Measurements from ENCODE around the gene BCL3.
"Not testable (repeated sequence)": the region's sequence is repeated elsewhere in the genome, so short reads cannot be mapped to it uniquely, and the experiment has no call there.

Gene BCL3

DNA sequence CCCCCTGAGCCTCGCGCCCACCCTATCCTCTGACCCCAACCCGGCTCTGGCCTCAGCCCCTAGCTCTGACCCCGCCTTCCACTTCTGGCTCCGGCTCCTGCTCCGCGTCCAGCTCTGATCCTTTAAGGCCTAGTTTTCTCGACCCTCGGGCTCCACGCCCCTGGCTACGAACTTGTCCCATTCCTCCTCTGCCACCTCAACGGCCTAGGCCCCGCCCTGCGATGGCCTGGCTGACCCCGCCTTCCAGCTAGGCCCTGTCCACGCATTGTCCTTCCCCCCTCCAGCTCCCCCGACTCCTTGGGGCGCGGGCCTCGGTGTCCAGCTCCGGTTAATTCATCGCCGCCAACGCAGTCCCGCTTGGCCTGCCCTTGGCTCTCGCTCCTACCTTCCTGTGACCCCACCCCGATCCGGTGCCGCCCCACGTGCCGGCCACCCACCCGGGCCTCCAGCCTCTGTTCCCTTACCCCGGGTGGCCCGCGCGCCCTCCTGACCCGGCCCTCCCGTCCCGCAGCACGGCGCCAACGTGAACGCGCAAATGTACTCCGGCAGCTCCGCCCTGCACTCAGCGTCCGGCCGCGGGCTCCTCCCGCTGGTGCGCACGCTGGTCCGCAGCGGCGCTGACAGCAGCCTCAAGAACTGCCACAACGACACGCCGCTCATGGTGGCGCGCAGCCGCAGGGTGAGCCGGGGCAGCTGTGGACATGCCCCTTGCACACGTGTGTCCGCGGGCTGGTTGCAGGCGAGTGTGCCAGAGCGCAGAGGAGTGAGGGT lies 9.4 kb downstream of the BCL3 start:
- no peak for DNase-seq (ENCODE audit: low read depth in 2 of 2)

- no peak for DNase-seq (ENCODE audit: low read depth in 2 of 2)
These were observed 10.1 kb downstream of the BCL3 start for GRCh38 chr19:44758596-44758995.

- no peak for DNase-seq (ENCODE audit: low read depth in 2 of 2)
These were observed 10.7 kb downstream of the BCL3 start for GRCh38 chr19:44759083-44759804.

- DNase-seq (ENCODE audit: low read depth in 2 of 2), result no peak
These were observed 13.5 kb downstream of the BCL3 start for GRCh38 chr19:44762038-44762437.

- no peak for DNase-seq (ENCODE audit: low read depth in 2 of 2)
These were observed 16.8 kb downstream of the BCL3 start for GRCh38 chr19:44765033-44765948.

- DNase-seq (ENCODE audit: low read depth in 2 of 2), result no peak
These were observed 17.4 kb downstream of the BCL3 start for GRCh38 chr19:44765949-44766335.

GRCh38 chr19:44767295-44768180 lies 19.0 kb downstream of the BCL3 start:
- DNase-seq (ENCODE audit: low read depth in 2 of 2), result no peak

- peak; percentile 96 for DNase-seq (ENCODE audit: low read depth in 2 of 2)
These were observed 22.2 kb downstream of the BCL3 start for GRCh38 chr19:44770550-44771257.

- DNase-seq (ENCODE audit: low read depth in 2 of 2), result not testable (repeated sequence)
These were observed 23.6 kb downstream of the BCL3 start for GRCh38 chr19:44772144-44772543.

DNA sequence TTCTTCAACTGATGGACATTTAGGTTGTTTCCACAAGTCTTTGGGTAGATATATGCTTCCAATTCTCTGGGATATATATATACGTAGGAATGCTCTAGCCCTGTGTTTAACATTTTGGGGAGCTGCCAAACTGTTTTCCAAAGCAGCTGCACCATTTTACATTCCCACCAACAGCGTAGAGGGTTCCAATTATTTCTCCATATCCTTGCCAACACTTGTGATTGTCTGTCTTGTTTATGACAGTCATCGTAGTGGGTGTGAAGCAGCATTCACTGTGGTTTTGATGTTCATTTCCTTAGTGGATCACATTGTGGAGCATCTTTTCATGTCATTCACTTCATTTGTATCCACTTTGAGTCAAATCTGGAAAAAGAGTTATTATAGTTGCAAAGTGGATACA lies 24.5 kb downstream of the BCL3 start:
- DNase-seq (ENCODE audit: low read depth in 2 of 2), result no peak

DNA sequence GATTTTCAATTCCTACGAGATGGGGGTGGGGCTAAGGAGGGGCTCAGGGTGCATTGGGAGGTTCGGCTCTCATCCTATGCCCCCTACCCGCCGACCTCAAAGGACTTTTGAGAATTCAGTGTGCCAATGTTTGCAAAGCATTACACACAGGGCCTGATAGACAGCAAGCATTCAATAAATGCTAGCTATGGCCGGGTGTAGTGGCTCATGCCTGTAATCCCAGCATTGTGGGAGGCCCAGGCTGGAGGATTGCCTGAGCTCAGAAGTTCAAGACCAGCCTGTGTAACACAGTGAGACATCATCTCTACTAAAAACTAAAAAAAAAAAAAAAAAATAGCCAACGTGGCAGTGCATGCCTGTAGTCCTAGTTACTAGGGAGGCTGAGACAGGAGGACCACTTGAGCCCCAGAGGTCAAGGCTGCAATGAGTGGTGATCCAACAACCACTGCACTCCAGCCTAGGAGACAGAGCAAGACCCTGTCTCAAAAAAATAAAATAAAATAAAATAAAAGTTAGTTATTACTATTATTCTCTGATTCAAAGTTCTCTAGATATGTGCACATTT lies 27.2 kb downstream of the BCL3 start:
- no peak for DNase-seq (ENCODE audit: low read depth in 2 of 2)

DNA sequence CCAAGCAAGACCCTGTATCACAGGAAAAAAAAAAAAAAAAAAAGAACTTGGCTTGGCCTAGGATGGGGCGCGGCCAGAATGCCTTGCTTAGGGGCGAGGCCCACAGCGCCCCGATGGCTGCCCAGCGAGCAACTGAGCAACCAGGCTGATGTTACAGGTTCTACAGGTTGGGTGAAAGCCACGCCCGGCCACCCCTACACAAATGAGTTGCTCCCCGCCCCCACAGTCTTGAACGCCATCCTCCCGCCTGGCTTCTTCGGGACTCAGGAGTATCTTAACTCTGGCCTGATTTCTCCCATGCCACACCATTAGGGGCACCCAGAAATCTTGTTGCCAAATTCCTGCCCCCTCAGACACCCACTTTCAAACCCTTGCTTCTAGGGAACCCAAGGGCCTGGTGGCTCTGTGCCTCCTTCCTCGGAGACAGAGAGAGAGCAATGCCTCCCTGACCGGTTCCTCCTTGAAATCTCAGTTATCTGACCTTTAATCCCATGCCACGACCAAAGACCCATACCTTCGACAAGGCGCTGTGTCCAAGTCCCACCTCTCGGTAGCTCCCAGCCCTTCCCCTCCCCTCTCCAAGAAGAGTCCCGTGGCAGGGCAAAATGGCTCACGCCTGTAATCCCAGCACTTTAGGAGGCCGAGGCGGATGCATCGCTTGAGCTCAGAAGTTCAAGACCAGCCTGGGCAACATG lies 28.0 kb downstream of the BCL3 start:
- DNase-seq (ENCODE audit: low read depth in 2 of 2), result no peak

- no peak for DNase-seq (ENCODE audit: low read depth in 2 of 2)
These were observed 29.3 kb downstream of the BCL3 start, which contains the start of gene CBLC for GRCh38 chr19:44777715-44778347. Gene CBLC (plus strand): TSS chr19:44777890. CDS start chr19:44777932, 42 bp downstream.

GRCh38 chr19:44779150-44779549 lies 30.6 kb downstream of the BCL3 start:
- DNase-seq (ENCODE audit: low read depth in 2 of 2), result no peak

- not testable (repeated sequence) for DNase-seq (ENCODE audit: low read depth in 2 of 2)
These were observed 33.2 kb downstream of the BCL3 start for GRCh38 chr19:44781694-44782093.

DNA sequence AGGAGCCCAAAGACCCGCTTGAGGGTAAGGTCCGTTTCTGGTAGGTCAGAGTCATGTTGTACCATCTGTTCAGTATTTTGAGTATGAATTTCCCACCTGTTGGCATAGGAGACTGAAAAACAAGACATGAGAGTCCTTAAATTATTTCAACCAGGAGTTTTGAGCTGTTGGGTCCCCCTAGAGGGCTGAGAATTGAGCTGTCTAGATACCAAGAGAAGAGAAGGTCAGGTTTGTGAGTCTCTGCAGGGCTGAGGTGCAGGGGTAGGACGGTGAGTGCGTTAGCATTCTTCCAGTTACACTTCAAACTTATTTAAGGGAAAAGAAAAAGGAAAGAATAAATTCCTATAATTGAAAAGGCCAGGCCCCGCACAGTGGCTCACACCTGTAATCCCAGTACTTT lies 34.2 kb downstream of the BCL3 start:
- no peak for DNase-seq (ENCODE audit: low read depth in 2 of 2)

- no peak for DNase-seq (ENCODE audit: low read depth in 2 of 2)
These were observed 35.0 kb downstream of the BCL3 start for GRCh38 chr19:44783545-44783944.

- DNase-seq (ENCODE audit: low read depth in 2 of 2), result no peak
These were observed 36.8 kb downstream of the BCL3 start for GRCh38 chr19:44785271-44785670.

- DNase-seq (ENCODE audit: low read depth in 2 of 2), result no peak
These were observed 37.5 kb downstream of the BCL3 start for GRCh38 chr19:44785993-44786392.
